Calu3 (cell line): ENCODE data around the gene PRDM8. TPM values are rescaled to one million over a fixed set of nuclear protein-coding genes. Genes with fewer than 3 reads are reported as not detected.

Experiments used
- BruUV-seq: library from RNA; stranded (reverse); fragments of 400-500 nt; replicated peaks from 2 replicates; lab custom pipeline; 2021; lab: Mats Ljungman, UMichigan
- CTCF ChIA-PET: fragments of 300-600 bp; sonication (Branson Sonifier 250); formaldehyde crosslinking; loops from one replicate; lab custom pipeline; 2022; ENCODE audit warnings: antibody characterized with exemption; lab: Charles Lee
- DNase-seq: peaks from one replicate; pipeline ENCODE4 v3.0.0; 2022
- H3K27ac Mint-ChIP-seq: one replicate; pipeline ENCODE4 v1.8.0; 2022; ENCODE audit warnings: mixed read lengths; ENCODE audit not compliant: unreplicated experiment
- H3K27me3 Mint-ChIP-seq: one replicate; pipeline ENCODE4 v1.8.0; 2022; ENCODE audit warnings: mixed read lengths; ENCODE audit not compliant: unreplicated experiment
- H3K36me3 Mint-ChIP-seq: one replicate; pipeline ENCODE4 v1.8.0; 2022; ENCODE audit warnings: mild to moderate bottlenecking, moderate library complexity, mixed read lengths; ENCODE audit not compliant: insufficient read depth, unreplicated experiment
- H3K4me1 Mint-ChIP-seq: one replicate; pipeline ENCODE4 v1.8.0; 2022; ENCODE audit warnings: mild to moderate bottlenecking, low read depth, mixed read lengths; ENCODE audit not compliant: unreplicated experiment
- H3K4me3 Mint-ChIP-seq: one replicate; pipeline ENCODE4 v1.8.0; 2022; ENCODE audit warnings: mild to moderate bottlenecking, low read depth, moderate library complexity, mixed read lengths; ENCODE audit not compliant: unreplicated experiment
- H3K9me3 Mint-ChIP-seq: one replicate; pipeline ENCODE4 v1.8.0; 2022; ENCODE audit warnings: low read depth, mixed read lengths; ENCODE audit not compliant: unreplicated experiment
- intact Hi-C: fragments of 100-400 bp; cut with micrococcal nuclease; formaldehyde crosslinking; loops from one replicate; pipeline ENCODE4 v1.10.0; 2022; ENCODE audit not compliant: unreplicated experiment
- total RNA-seq: library from RNA; stranded (reverse); gene quantifications from 2 replicates; pipeline ENCODE4 v1.2.3, GENCODE V29; 2022
- TF ChIP-seq, protein P1 (sequence below): fragments of 200-600 bp; IDR thresholded peaks from one replicate; pipeline ENCODE4 v1.8.0; 2022; ENCODE audit warnings: antibody characterized with exemption; ENCODE audit not compliant: unreplicated experiment

Gene PRDM8
- total RNA-seq, 1 experiment from 2014 or later: 1.8 TPM

DNA sequence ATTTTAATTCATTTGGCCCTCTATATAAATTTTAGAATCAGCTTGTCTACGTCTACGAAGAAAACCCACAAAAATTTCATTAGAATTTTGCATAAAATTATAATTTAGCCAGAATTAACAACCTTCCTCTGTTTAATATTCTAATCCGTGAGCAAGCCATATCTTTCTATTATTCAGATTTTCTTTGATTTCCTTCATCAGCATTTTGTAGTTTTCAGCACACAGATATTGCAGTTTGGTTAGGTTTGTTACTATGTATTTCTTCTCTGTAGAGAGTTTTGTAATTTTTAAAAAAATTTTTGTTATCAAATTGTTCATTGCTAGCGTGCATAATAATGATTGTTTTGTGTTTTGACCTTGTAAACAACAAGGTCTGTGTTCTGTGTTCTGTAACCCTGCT lies 34.9 kb upstream of the PRDM8 start:
- Mint-ChIP-seq H3K27me3 (no peaks in the 10 kb centered on the region), H3K36me3 (no peaks in the 10 kb centered on the region), H3K27ac (no peak overlapping the region), H3K4me1 (no peaks in the 10 kb centered on the region), H3K9me3 (no peaks in the 10 kb centered on the region), H3K4me3 (no peak overlapping the region)
- TF ChIP-seq, protein P1, sequence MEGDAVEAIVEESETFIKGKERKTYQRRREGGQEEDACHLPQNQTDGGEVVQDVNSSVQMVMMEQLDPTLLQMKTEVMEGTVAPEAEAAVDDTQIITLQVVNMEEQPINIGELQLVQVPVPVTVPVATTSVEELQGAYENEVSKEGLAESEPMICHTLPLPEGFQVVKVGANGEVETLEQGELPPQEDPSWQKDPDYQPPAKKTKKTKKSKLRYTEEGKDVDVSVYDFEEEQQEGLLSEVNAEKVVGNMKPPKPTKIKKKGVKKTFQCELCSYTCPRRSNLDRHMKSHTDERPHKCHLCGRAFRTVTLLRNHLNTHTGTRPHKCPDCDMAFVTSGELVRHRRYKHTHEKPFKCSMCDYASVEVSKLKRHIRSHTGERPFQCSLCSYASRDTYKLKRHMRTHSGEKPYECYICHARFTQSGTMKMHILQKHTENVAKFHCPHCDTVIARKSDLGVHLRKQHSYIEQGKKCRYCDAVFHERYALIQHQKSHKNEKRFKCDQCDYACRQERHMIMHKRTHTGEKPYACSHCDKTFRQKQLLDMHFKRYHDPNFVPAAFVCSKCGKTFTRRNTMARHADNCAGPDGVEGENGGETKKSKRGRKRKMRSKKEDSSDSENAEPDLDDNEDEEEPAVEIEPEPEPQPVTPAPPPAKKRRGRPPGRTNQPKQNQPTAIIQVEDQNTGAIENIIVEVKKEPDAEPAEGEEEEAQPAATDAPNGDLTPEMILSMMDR: no peak
- CTCF ChIA-PET: no interaction called here
- DNase-seq: no peak
- BruUV-seq: no TSS peak
- intact Hi-C loops: no loop called here

DNA sequence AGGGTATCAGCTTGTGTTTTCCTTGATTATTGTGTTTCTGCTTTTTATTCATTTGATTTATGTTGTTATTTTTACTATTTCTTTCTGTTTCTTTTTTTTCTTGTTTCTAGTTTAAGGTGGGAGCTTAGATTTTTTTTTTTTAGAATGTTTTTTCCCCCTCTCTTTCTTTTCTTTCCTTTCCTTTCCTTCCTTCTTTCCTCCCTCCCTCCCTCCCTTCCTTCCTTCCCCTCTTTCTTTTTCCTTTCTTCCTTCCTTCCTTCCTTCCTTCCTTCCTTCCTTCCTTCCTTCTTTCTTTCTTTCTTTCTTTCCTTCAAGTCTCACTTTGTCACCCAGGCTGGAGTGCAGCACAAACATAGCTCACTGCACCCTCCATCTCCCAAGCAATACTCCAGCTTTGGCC lies 31.4 kb upstream of the PRDM8 start:
- no peak for DNase-seq
- no peaks in the 10 kb centered on the region for H3K36me3 Mint-ChIP-seq
- no peaks in the 10 kb centered on the region for H3K9me3 Mint-ChIP-seq
- intact Hi-C loops: no loop called here
- TF ChIP-seq, protein P1: no peak
- no peak overlapping the region for H3K4me3 Mint-ChIP-seq
- no TSS peak for BruUV-seq
- H3K27ac Mint-ChIP-seq: no peak overlapping the region
- H3K4me1 Mint-ChIP-seq: no peaks in the 10 kb centered on the region
- no peaks in the 10 kb centered on the region for H3K27me3 Mint-ChIP-seq
- CTCF ChIA-PET: no interaction called here

DNA sequence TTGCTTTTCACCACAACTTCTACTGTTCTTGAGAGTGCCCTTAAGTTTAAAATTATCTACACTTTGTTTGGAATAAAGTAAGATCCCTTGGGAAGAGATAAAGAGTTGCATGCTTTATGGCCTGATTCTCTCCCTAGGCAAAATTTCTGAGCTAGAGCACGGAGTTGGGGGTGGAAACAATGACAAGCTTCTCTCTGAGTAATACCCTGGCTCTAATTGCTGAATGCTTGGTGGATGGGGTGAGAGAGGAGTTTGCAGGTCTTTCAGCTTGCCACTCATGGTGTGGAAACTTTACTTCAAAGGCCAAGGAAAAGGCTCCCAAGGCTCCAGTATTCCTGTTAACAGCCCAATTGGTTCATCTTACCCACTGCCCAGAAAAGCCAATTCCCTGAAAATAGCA lies 26.1 kb upstream of the PRDM8 start:
- Mint-ChIP-seq H3K36me3 (no peaks in the 10 kb centered on the region), H3K27me3 (no peaks in the 10 kb centered on the region), H3K9me3 (peaks cover 2% of the 10 kb centered on the region), H3K4me3 (no peak overlapping the region), H3K4me1 (peaks cover 9% of the 10 kb centered on the region), H3K27ac (no peak overlapping the region)
- intact Hi-C loops: no loop called here
- no peak for DNase-seq
- TF ChIP-seq, protein P1: no peak
- BruUV-seq: no TSS peak
- CTCF ChIA-PET: interaction anchor here (1.1 kb wide), 1 partner anchor 10 kb away, joined by 3 read pairs; no protein-coding TSS in a partner anchor

DNA sequence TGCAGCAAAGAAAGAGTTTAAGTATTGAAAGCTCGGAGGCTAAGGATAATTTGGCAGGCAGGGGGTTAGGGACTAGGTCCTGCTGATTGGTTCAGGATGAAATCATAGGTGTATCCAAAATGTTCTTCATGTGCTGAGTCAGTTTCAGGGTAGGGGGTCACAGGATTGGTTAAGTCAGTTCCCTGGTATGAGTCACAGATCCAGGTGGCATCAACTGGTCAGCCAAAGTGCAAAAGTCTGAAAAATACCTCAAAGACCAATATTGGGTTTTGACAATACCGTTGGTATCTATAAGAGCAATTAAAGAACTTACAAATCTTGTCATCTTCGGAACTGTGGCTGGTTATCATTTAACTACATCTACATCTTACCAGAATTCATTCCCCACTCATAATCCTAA lies 25.6 kb upstream of the PRDM8 start:
- Mint-ChIP-seq H3K9me3 (peaks cover 2% of the 10 kb centered on the region), H3K4me3 (no peak overlapping the region), H3K27me3 (no peaks in the 10 kb centered on the region), H3K36me3 (no peaks in the 10 kb centered on the region), H3K4me1 (peaks cover 9% of the 10 kb centered on the region), H3K27ac (no peak overlapping the region)
- TF ChIP-seq, protein P1: no peak
- intact Hi-C loops: no loop called here
- no TSS peak for BruUV-seq
- CTCF ChIA-PET: interaction anchor here (1.1 kb wide), 1 partner anchor 9 kb away, joined by 3 read pairs; no protein-coding TSS in a partner anchor
- DNase-seq: no peak
